ENCODE data around the gene CCNDBP1. TPM values are rescaled to one million over a fixed set of nuclear protein-coding genes. Genes with fewer than 3 reads are reported as not detected.

CCNDBP1 gene
- total and polyA plus RNA-seq, 2 of the 8 experiments (the other 6 are each of a cell fraction or from before 2014, with no cell fraction given), result 23.4 to 29.0 TPM

DNA sequence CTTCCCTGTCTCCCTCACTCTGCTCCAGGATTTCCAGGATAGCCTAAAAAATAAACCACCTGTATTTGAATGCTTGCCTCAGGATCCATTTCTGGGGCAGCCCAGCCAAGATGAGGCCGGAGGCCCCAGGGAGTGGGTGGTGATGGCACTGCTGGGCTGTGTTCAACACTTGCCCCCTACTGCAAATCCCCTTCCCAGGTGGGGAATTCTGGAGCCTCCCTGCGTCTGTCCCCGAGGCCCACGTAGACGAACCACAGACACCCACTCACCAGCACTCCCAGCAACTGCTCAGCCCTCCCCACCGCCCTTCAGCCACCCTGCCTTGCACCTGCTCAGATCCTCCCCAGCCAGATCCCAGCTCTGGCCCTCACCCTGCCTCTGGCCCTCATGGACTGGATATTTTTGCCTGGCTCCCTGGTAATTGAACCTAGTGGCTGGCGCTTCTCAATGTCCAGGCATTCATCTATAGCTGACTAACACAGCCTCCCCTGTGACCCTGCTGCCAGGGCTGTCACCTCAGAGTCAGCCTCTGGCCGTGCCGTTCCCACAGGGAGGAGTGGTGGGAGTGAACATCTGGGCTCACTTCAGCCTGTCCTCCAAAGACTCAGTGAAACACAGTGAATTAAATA, 52.8 kb downstream of the CCNDBP1 start:
- FAIRE-seq, result no peak
- Histone ChIP-seq H3K18ac (ENCODE audit: extremely low read depth, low read length) (no peak overlapping the region), H3K9me3 (ENCODE audit: insufficient read depth in 2 of 2, low read depth in 1 of 2, low read length in 1 of 2) (no peaks in the 10 kb centered on the region), H3K56ac (replicated peaks; ENCODE audit: insufficient read length, low read depth, low read length) (no peak overlapping the region), H3K36me3 (ENCODE audit: control insufficient read depth in 2 of 4, insufficient read depth in 4 of 4, low read length in 3 of 4) (no peaks in the 10 kb centered on the region), H3K4ac (replicated peaks; ENCODE audit: insufficient read length, low read depth, low read length) (no peak overlapping the region), H3K79me2 (ENCODE audit: control insufficient read depth in 1 of 2, insufficient read depth in 2 of 2, low read length in 2 of 2) (no peaks in the 10 kb centered on the region), H4K20me1 (replicated peaks in 1 of 2; ENCODE audit: control insufficient read depth in 1 of 2, insufficient read depth in 2 of 2, low read length in 2 of 2) (no peaks in the 10 kb centered on the region), H2BK120ac (replicated peaks; ENCODE audit: low read depth, low read length) (no peak overlapping the region), H4K91ac (replicated peaks; ENCODE audit: insufficient read length, low read length) (no peak overlapping the region), H2BK20ac (ENCODE audit: low read length) (no peak overlapping the region), H3K79me1 (ENCODE audit: low read depth, low read length) (no peaks in the 10 kb centered on the region), H3K9ac (replicated peaks in 1 of 4; ENCODE audit: extremely low read depth in 1 of 4, low read depth in 3 of 4, low read length in 3 of 4) (no peak overlapping the region), H3K4me2 (ENCODE audit: insufficient read depth in 1 of 2, low read depth in 2 of 2, low read length in 2 of 2) (no peak overlapping the region), H2BK12ac (ENCODE audit: low read depth, low read length) (no peak overlapping the region), H3K14ac (ENCODE audit: insufficient read length) (no peak overlapping the region), H4K5ac (ENCODE audit: insufficient read length, low read depth, low read length) (no peak overlapping the region), H3K4me3 (ENCODE audit: extremely low read depth in 1 of 4, insufficient read depth in 2 of 4, low read depth in 3 of 4, low read length in 4 of 4) (no peak overlapping the region), H3K23me2 (ENCODE audit: low read depth, low read length) (no peaks in the 10 kb centered on the region), H3K27ac (ENCODE audit: low read depth, low read length) (no peak overlapping the region), H3K27me3 (replicated peaks in 1 of 4; ENCODE audit: control insufficient read depth in 3 of 4, extremely low read depth in 1 of 4, insufficient read depth in 3 of 4, low read length in 3 of 4) (no peaks in the 10 kb centered on the region), H2AK5ac (ENCODE audit: low read depth, low read length) (no peak overlapping the region), H4K8ac (ENCODE audit: extremely low read depth, insufficient read depth, low read length) (no peak overlapping the region), H2AFZ (ENCODE audit: low read length) (no peak overlapping the region), H2BK15ac (ENCODE audit: low read length) (no peak overlapping the region), H3K23ac (ENCODE audit: insufficient read length) (no peak overlapping the region), H3K4me1 (replicated peaks in 1 of 4; ENCODE audit: control insufficient read depth in 3 of 4, insufficient read depth in 4 of 4, low read length in 3 of 4) (no peaks in the 10 kb centered on the region), H2BK5ac (ENCODE audit: low read depth, low read length) (no peak overlapping the region)
- WGBS, 2 experiments (ENCODE audit: extremely low coverage in 1 of 2, insufficient coverage in 1 of 2, insufficient read length in 1 of 2, insufficient replicate concordance in 2 of 2, low coverage in 1 of 2, low lambda C conversion rate in 2 of 2, missing lambda C conversion rate in 1 of 2), result 81% methylated on average over 9 of the region's 9 CpGs; no CpG with 5 or more reads in 1 of the 2 experiments
- no peak for DNase-seq (ENCODE audit: low read depth in 1 of 2, low spot score in 2 of 2)
- ChIA-PET POLR2A (ENCODE audit: partially characterized antibody) (no interaction called here), CTCF (ENCODE audit: partially characterized antibody) (interaction anchor here (0.7 to 6.7 kb wide), 3 partner anchors 12 to 17 kb away, joined by 3 to 39 read pairs (median 3); no protein-coding TSS in a partner anchor)
- TF ChIP-seq USF2 (IDR thresholded peaks at IDR 0.05; ENCODE audit: low read length), result no peak
- TF ChIP-seq SIRT6 (IDR thresholded peaks at IDR 0.05; ENCODE audit: low read length), result no peak
- TF ChIP-seq SP4 (IDR thresholded peaks at IDR 0.05; ENCODE audit: low read length), result no peak
- TF ChIP-seq MAFK (IDR thresholded peaks at IDR 0.05; ENCODE audit: low read depth, low read length), result no peak
- TF ChIP-seq TAF1 (IDR thresholded peaks at IDR 0.05; ENCODE audit: low read depth, low read length), result no peak
- no peak for TF ChIP-seq CBX5 (IDR thresholded peaks at IDR 0.05; ENCODE audit: low read depth, low read length)
- no peak for TF ChIP-seq POLR2AphosphoS5 (IDR thresholded peaks at IDR 0.05; ENCODE audit: low read depth, low read length)
- TF ChIP-seq SP2 (IDR thresholded peaks at IDR 0.05; ENCODE audit: low read length), result no peak
- TF ChIP-seq CREB1 (IDR thresholded peaks at IDR 0.05), result no peak
- no peak for TF ChIP-seq POU5F1 (IDR thresholded peaks at IDR 0.05; ENCODE audit: low read depth, low read length)
- no peak for TF ChIP-seq KDM1A (IDR thresholded peaks at IDR 0.05; ENCODE audit: borderline replicate concordance, low read length)
- no peak for TF ChIP-seq HDAC6 (IDR thresholded peaks at IDR 0.05; ENCODE audit: low read depth, low read length)
- TF ChIP-seq GABPA (IDR thresholded peaks at IDR 0.05; ENCODE audit: borderline replicate concordance, insufficient read depth, low read length), result no peak

Data from H1 (cell line).